Sigmoid colon (tissue), 7 donors: Measurements from ENCODE around the gene NAB2. TPM values are rescaled to one million over a fixed set of nuclear protein-coding genes. Genes with fewer than 3 reads are reported as not detected.
"Not testable (repeated sequence)": the region's sequence is repeated elsewhere in the genome, so short reads cannot be mapped to it uniquely, and the experiment has no call there.

Experiments used
- DNase-seq: peaks from one replicate; pipeline ENCODE4 v3.0.0-alpha.2; 2019
- H3K27ac ChIP-seq, 4 donors: fragments of 200-600 bp; sonication (generic); one replicate each; pipeline ENCODE4 v1.5.1; 2016 to 2019; ENCODE audit warnings: mild to moderate bottlenecking in 1 of 4
- H3K27me3 ChIP-seq, 3 donors: fragments of 200-600 bp; sonication (generic); one replicate each; pipeline ENCODE4 v1.5.1; 2019; ENCODE audit warnings: mild to moderate bottlenecking in 1 of 3
- H3K36me3 ChIP-seq, 4 donors: fragments of 200-600 bp; sonication (generic); one replicate each; pipeline ENCODE4 v1.5.1; 2016 to 2019
- H3K4me1 ChIP-seq, 4 donors: fragments of 200-600 bp; sonication (generic); one replicate each; pipeline ENCODE4 v1.5.1; 2017 to 2019
- H3K4me3 ChIP-seq, 4 donors: fragments of 200-600 bp; sonication (generic); one replicate each; pipeline ENCODE4 v1.5.1; 2017 to 2019; ENCODE audit warnings: mild to moderate bottlenecking in 2 of 4, moderate library complexity in 1 of 4
- H3K9me3 ChIP-seq, 4 donors: fragments of 200-600 bp in 3 of 4; sonication (generic) in 3 of 4; one replicate each; pipeline versions ENCODE4 v1.5.1 to v1.6.1; 2013 to 2019
- CTCF ChIP-seq, 4 experiments: fragments of 450-650 bp in 3 of 4; fragments of 200-600 bp in 1 of 4; IDR thresholded peaks; one replicate each; pipeline ENCODE4 v1.5.1; 2016 to 2019; ENCODE audit warnings: antibody characterized with exemption in 4 of 4, mild to moderate bottlenecking in 3 of 4, moderate library complexity in 2 of 4
- EP300 ChIP-seq, 4 donors: sonication (generic); formaldehyde crosslinking; IDR thresholded peaks; one replicate each; pipeline ENCODE4 v1.6.1; 2017; ENCODE audit warnings: antibody characterized with exemption in 4 of 4
- POLR2A ChIP-seq, 2 donors: fragments of 450-650 bp; IDR thresholded peaks; one replicate each; pipeline ENCODE4 v1.6.1; 2016; ENCODE audit warnings: antibody characterized with exemption in 2 of 2, mild to moderate bottlenecking in 2 of 2, moderate library complexity in 2 of 2
- POLR2AphosphoS5 ChIP-seq, 4 donors: sonication (generic); formaldehyde crosslinking; IDR thresholded peaks; one replicate each; pipeline ENCODE4 v1.6.1; 2017; ENCODE audit warnings: antibody characterized with exemption in 4 of 4
- whole genome bisulfite sequencing, 2 donors: extraction: QIAGEN DNeasy Blood & Tissue Kit; methylation state at CpG; one replicate each; pipeline ENCODE4 v1.1.7; 2013; 5-methylcytosine and 5-hydroxymethylcytosine counted together
- intact Hi-C: fragments of 100-400 bp; cut with DNase I; formaldehyde crosslinking; loops from one replicate; pipeline ENCODE4 v1.15.1; 2023
- polyA plus RNA-seq, 3 donors: library from polyadenylated mRNA; stranded (reverse); fragments of 200-250 nt; gene quantifications; one replicate each; pipeline ENCODE4 v1.2.3, GENCODE V29; 2013
- total RNA-seq, 4 donors: library from RNA; depleted of rRNA; stranded (reverse); fragments of >200 nt; gene quantifications; one replicate each; pipeline ENCODE4 v1.1.0, GENCODE V29; 2016
- donor health status: healthy with polysubstance abuse.
- donor health status: Bipolar disorder and iron deficiency.
- donor health status: healthy.

Gene NAB2
- total and polyA plus RNA-seq, 7 donors, result 2.5 to 28.9 (median 24.8) TPM

- WGBS, 2 donors, result 73 to 75% methylated on average over 1 of the region's 1 CpG
- peaks cover 0 to 22% (median 8%) of the 10 kb centered on the region in 4 donors for H3K4me1 ChIP-seq
- H3K27ac ChIP-seq, result no peak overlapping the region
- TF ChIP-seq POLR2AphosphoS5 (IDR thresholded peaks at IDR 0.05), result no peak
- no peak for TF ChIP-seq POLR2A (IDR thresholded peaks at IDR 0.05)
- no peaks in the 10 kb centered on the region for H3K36me3 ChIP-seq
- intact Hi-C loops, result no loop called here
- H3K9me3 ChIP-seq, result no peaks in the 10 kb centered on the region
- H3K27me3 ChIP-seq, result no peaks in the 10 kb centered on the region
- no peak overlapping the region for H3K4me3 ChIP-seq
- DNase-seq, result no peak
Measured at GRCh38 chr12:57047981-57048380, 40.9 kb upstream of the NAB2 start.

- peaks cover 0 to 22% (median 8%) of the 10 kb centered on the region in 4 donors for H3K4me1 ChIP-seq
- no peak for DNase-seq
- no peak for TF ChIP-seq POLR2AphosphoS5 (IDR thresholded peaks at IDR 0.05)
- H3K9me3 ChIP-seq, result no peaks in the 10 kb centered on the region
- no peaks in the 10 kb centered on the region for H3K27me3 ChIP-seq
- H3K4me3 ChIP-seq, result no peak overlapping the region
- 38 to 68% methylated on average over 1 of the region's 1 CpG for WGBS, 2 donors
- intact Hi-C loops, result no loop called here
- H3K27ac ChIP-seq, result no peak overlapping the region
- no peaks in the 10 kb centered on the region for H3K36me3 ChIP-seq
Measured at GRCh38 chr12:57048423-57049118, 40.3 kb upstream of the NAB2 start.

GRCh38 chr12:57049119-57049446, 39.8 kb upstream of the NAB2 start:
- DNase-seq, result no peak
- Histone ChIP-seq H3K36me3 (no peaks in the 10 kb centered on the region), H3K27me3 (no peaks in the 10 kb centered on the region), H3K27ac (no peak overlapping the region), H3K4me1 (peaks cover 0 to 22% (median 8%) of the 10 kb centered on the region in 4 donors), H3K4me3 (no peak overlapping the region), H3K9me3 (no peaks in the 10 kb centered on the region)
- TF ChIP-seq POLR2A (IDR thresholded peaks at IDR 0.05), result no peak
- TF ChIP-seq CTCF (IDR thresholded peaks at IDR 0.05), result no peak
- TF ChIP-seq POLR2AphosphoS5 (IDR thresholded peaks at IDR 0.05), result no peak
- no peak for TF ChIP-seq EP300 (IDR thresholded peaks at IDR 0.05)
- WGBS, 2 donors, result 27 to 69% methylated on average over 4 of the region's 4 CpGs
- intact Hi-C loops, result no loop called here

GRCh38 chr12:57049890-57050289, 39.0 kb upstream of the NAB2 start, which contains the start of gene MYO1A:
MYO1A (minus strand) TSS chr12:57050129; CDS start chr12:57048323, 1,806 bp downstream.
- Histone ChIP-seq H3K9me3 (no peaks in the 10 kb centered on the region), H3K4me1 (peaks cover 0 to 22% (median 8%) of the 10 kb centered on the region in 4 donors), H3K36me3 (no peaks in the 10 kb centered on the region), H3K4me3 (no peak within 1 kb of the TSS), H3K27ac (no peak within 1 kb of the TSS), H3K27me3 (no peaks in the 10 kb centered on the region)
- WGBS, 2 donors, result 11 to 61% methylated on average over 2 of the region's 2 CpGs
- no peak for DNase-seq
- TF ChIP-seq EP300 (IDR thresholded peaks at IDR 0.05) (no peak), POLR2A (IDR thresholded peaks at IDR 0.05) (no peak), POLR2AphosphoS5 (IDR thresholded peaks at IDR 0.05) (no peak), CTCF (IDR thresholded peaks at IDR 0.05) (no peak)
- intact Hi-C loops, result no loop called here

GRCh38 chr12:57051011-57051410, 37.9 kb upstream of the NAB2 start:
- intact Hi-C loops, result no loop called here
- no peaks in the 10 kb centered on the region for H3K9me3 ChIP-seq
- H3K4me1 ChIP-seq, result peaks cover 0 to 31% (median 15%) of the 10 kb centered on the region in 4 donors
- no peak overlapping the region for H3K4me3 ChIP-seq
- no peak for DNase-seq
- WGBS, 2 donors, result 40 to 87% methylated on average over 1 of the region's 1 CpG
- H3K36me3 ChIP-seq, result no peaks in the 10 kb centered on the region
- no peaks in the 10 kb centered on the region for H3K27me3 ChIP-seq
- H3K27ac ChIP-seq, result no peak overlapping the region
- TF ChIP-seq POLR2A (IDR thresholded peaks at IDR 0.05) (no peak), POLR2AphosphoS5 (IDR thresholded peaks at IDR 0.05) (no peak), CTCF (IDR thresholded peaks at IDR 0.05) (no peak), EP300 (IDR thresholded peaks at IDR 0.05) (no peak)

DNA sequence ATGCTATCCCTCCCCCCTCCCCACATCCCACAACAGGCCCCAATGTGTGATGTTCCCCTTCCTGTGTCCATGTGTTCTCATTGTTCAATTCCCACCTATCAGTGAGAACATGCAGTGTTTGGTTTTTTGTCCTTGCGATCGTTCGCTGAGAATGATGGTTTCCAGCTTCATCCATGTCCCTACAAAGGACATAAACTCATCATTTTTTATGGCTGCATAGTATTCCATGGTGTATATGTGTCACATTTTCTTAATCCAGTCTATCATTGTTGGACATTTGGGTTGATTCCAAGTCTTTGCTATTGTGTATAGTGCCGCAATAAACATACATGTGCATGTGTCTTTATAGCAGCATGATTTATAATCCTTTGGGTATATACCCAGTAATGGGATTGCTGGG, 35.8 kb upstream of the NAB2 start:
- H3K4me3 ChIP-seq, H3K27ac ChIP-seq, DNase-seq, intact Hi-C loops, H3K9me3 ChIP-seq, H3K27me3 ChIP-seq, H3K36me3 ChIP-seq: not testable (repeated sequence)
- WGBS, 2 donors, result 95 to 98% methylated on average over 4 of the region's 4 CpGs
- peaks cover 0 to 38% (median 29%) of the 10 kb centered on the region in 4 donors for H3K4me1 ChIP-seq

DNA sequence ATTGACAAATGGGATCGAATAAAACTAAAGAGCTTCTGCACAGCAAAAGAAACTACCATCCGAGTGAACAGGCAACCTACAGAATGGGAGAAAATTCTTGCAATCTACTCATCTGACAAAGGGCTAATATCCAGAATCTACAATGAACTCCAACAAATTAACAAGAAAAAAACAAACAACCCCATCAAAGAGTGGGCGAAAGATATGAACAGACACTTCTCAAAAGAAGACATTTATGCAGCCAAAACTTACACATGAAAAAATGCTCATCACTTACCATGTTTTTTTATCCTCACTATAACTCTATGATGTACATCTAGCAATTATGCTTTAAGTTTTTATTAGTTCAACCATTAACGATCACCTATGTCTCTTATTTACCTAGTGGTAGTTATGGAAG, 35.0 kb upstream of the NAB2 start:
- DNase-seq, intact Hi-C loops, H3K36me3 ChIP-seq, H3K9me3 ChIP-seq, H3K27me3 ChIP-seq, H3K27ac ChIP-seq, H3K4me3 ChIP-seq: not testable (repeated sequence)
- peaks cover 0 to 32% (median 28%) of the 10 kb centered on the region in 4 donors for H3K4me1 ChIP-seq
- WGBS, 2 donors, result 94 to 96% methylated on average over 4 of the region's 4 CpGs
